AG04450 (cell line): Measurements from ENCODE around the gene OR51G1. TPM values are rescaled to one million over a fixed set of nuclear protein-coding genes. Genes with fewer than 3 reads are reported as not detected.
"Not testable (repeated sequence)": the region's sequence is repeated elsewhere in the genome, so short reads cannot be mapped to it uniquely, and the experiment has no call there.

Experiments used
- CTCF ChIA-PET: fragments of 300-600, 350-600 bp; formaldehyde crosslinking; extraction: SDS; loops from one replicate; lab custom pipeline; 2022; ENCODE audit warnings: antibody characterized with exemption, inconsistent platforms; lab: Charles Lee
- POLR2A ChIA-PET: fragments of 350-600 bp; formaldehyde crosslinking; extraction: SDS; loops from one replicate; lab custom pipeline; 2021; ENCODE audit warnings: antibody characterized with exemption, inconsistent platforms; lab: Yijun Ruan, JAX
- DNase-seq: peaks from one replicate; pipeline ENCODE4 v3.0.0-alpha.2; 2011; ENCODE audit warnings: low read depth, low spot score
- H3K27ac ChIP-seq: one replicate; pipeline ENCODE4 v1.5.1; 2012; ENCODE audit warnings: low read depth, low read length, control low read depth
- H3K27me3 ChIP-seq: one replicate; pipeline ENCODE4 v1.6.0; 2012; ENCODE audit warnings: low read length; ENCODE audit not compliant: control insufficient read depth, insufficient read depth
- H3K4me3 ChIP-seq: 2 replicates; pipeline ENCODE4 v1.5.1; 2011; ENCODE audit warnings: mild to moderate bottlenecking, low read depth, low read length, control low read depth
- H3K9me3 ChIP-seq: 2 replicates; pipeline ENCODE4 v1.5.1; 2012; ENCODE audit warnings: low read length; ENCODE audit not compliant: control insufficient read depth, insufficient read depth
- polyA minus RNA-seq: library from RNA; depleted of rRNA, polyadenylated mRNA; stranded (reverse); fragments of >200 nt; gene quantifications from 2 replicates; pipeline ENCODE4 v1.2.3, GENCODE V29; 2011; rRNA and poly(A)+ RNA removed
- polyA plus RNA-seq: library from polyadenylated mRNA; depleted of rRNA; stranded (reverse); fragments of >200 nt; gene quantifications from 2 replicates; pipeline ENCODE4 v1.2.3, GENCODE V29; 2011; rRNA removed
- TF ChIP-seq, protein P1 (sequence below): IDR thresholded peaks from 2 replicates; pipeline ENCODE4 v1.5.1; 2011; ENCODE audit warnings: low read depth, low read length, control low read depth, inconsistent platforms

Gene OR51G1, protein sequence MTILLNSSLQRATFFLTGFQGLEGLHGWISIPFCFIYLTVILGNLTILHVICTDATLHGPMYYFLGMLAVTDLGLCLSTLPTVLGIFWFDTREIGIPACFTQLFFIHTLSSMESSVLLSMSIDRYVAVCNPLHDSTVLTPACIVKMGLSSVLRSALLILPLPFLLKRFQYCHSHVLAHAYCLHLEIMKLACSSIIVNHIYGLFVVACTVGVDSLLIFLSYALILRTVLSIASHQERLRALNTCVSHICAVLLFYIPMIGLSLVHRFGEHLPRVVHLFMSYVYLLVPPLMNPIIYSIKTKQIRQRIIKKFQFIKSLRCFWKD
- polyA plus RNA-seq: not detected in 2 replicates
- not detected in 2 replicates for polyA minus RNA-seq

DNA sequence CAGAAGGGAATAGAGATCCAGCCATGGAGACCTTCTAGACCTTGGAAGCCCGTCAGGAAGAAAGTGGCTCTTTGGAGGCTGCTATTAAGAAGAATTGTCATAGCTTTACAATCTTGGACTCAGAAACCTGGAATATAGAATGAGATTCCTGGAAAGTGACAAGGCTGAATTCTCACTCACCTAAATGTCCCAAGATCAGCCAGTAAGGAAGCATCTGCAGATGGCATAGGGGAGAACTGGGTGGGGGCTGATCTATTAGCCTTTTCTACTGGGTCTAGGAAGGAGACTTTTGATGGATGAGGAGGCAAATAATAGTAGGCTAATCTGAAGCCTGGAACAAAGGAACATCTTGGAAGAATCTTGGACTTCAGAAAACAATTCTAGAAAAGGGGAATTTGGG, at the start of gene OR51G1:
TSS of gene OR51G1 (minus strand) at position 101 of the 400 bp plus-strand sequence. CDS start at position 101, 0 bp downstream.
- Histone ChIP-seq H3K27ac (no peak within 1 kb of the TSS), H3K9me3 (no peaks in the 10 kb centered on the region), H3K27me3 (no peaks in the 10 kb centered on the region), H3K4me3 (no peak within 1 kb of the TSS)
- TF ChIP-seq, protein P1, sequence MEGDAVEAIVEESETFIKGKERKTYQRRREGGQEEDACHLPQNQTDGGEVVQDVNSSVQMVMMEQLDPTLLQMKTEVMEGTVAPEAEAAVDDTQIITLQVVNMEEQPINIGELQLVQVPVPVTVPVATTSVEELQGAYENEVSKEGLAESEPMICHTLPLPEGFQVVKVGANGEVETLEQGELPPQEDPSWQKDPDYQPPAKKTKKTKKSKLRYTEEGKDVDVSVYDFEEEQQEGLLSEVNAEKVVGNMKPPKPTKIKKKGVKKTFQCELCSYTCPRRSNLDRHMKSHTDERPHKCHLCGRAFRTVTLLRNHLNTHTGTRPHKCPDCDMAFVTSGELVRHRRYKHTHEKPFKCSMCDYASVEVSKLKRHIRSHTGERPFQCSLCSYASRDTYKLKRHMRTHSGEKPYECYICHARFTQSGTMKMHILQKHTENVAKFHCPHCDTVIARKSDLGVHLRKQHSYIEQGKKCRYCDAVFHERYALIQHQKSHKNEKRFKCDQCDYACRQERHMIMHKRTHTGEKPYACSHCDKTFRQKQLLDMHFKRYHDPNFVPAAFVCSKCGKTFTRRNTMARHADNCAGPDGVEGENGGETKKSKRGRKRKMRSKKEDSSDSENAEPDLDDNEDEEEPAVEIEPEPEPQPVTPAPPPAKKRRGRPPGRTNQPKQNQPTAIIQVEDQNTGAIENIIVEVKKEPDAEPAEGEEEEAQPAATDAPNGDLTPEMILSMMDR: no peak
- ChIA-PET POLR2A (no interaction called here), CTCF (no interaction called here)
- no peak for DNase-seq

DNA sequence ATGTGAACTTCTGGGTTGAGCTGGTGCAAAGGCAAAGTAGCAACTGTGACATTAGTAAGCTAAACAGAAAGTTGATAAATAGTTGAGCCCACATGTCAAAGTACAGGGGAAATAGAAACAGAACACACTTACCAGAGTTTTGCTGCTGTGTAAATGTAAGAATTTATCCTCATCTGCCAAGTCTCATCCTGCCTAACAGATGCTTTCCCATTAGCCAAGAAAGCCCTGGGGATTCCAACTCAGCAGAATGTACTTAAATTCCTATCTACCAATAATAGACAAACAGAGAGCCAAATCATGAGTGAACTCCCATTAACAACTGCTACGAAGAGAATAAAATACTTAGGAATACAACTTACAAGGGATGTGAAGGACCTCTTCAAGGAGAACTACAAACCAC, 38.7 kb upstream of the OR51G1 start:
- Histone ChIP-seq H3K9me3 (no peaks in the 10 kb centered on the region), H3K27me3 (no peaks in the 10 kb centered on the region), H3K4me3 (no peak overlapping the region), H3K27ac (no peak overlapping the region)
- ChIA-PET CTCF (no interaction called here), POLR2A (no interaction called here)
- DNase-seq: no peak
- TF ChIP-seq, protein P1: no peak

DNA sequence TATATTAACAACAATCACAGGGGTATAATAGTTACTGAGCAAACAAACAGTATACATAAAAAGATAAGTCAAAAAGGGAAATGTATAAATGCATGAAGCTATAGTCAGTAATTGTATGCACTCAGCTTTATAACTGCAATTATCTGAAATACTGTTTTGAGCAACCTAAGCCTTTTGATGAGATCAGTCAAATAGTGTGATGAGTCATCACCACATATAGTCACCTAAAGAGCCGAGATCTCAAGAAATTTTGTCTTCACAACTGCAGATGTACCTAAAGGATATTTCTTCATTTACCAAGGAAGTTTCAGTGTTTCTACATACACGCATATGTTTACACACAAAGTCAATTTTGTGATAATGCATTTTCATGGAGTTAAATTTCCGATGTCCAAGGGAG, 36.7 kb upstream of the OR51G1 start:
- no peak for DNase-seq
- ChIA-PET POLR2A (no interaction called here), CTCF (no interaction called here)

DNA sequence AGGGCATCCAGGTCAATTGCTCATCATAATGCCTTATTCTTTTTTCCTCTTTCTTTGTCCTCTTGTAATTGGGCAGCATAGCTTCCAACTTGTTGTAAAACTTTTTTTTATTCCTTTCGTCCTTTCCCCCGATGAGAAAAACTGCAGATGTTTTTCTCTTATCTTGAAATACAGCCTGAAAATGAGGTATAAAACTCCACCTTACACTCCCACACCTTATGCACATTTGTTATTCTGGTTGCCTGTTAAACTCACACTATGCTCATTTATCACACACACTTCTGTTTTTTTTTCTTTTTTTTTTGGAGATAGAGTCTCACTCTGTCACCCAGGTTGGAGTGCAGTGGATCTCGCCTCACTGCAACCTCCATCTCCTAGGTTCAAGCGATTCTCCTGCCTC, 33.3 kb upstream of the OR51G1 start:
- ChIA-PET CTCF (no interaction called here), POLR2A (no interaction called here)
- Histone ChIP-seq H3K9me3 (no peaks in the 10 kb centered on the region), H3K27ac (no peak overlapping the region), H3K27me3 (no peaks in the 10 kb centered on the region), H3K4me3 (no peak overlapping the region)
- TF ChIP-seq, protein P1: no peak
- no peak for DNase-seq

More for the DNA sequence above, 36.7 kb upstream of the OR51G1 start:
- Histone ChIP-seq H3K27ac (no peak overlapping the region), H3K4me3 (no peak overlapping the region), H3K9me3 (no peaks in the 10 kb centered on the region), H3K27me3 (no peaks in the 10 kb centered on the region)
- TF ChIP-seq, protein P1: no peak

DNA sequence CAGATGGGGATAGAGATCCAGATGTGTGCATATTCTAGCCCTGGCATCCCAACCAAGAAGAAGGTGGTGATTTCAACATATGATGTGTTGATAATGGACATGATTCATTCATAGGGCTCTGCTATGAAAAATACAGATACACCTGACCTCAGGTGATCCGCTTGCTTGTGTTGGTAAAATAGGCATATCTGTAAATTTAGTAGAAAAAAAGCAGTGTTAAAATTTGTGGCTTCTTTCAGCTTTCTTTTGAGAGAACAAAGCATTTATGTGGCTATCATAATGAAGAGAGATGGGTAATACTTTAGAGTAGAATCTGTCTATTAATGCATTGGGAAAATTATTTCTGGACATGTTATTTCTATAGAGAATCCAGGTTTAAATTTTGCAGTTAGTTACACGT, 31.5 kb upstream of the OR51G1 start, which contains the start of gene OR51A2:
TSS of gene OR51A2 (minus strand) at position 101 of the 400 bp plus-strand sequence. CDS start at position 101, 0 bp downstream.
- H3K9me3 ChIP-seq, DNase-seq, POLR2A ChIA-PET, CTCF ChIA-PET, H3K4me3 ChIP-seq, H3K27me3 ChIP-seq, H3K27ac ChIP-seq: not testable (repeated sequence)
